NCI-H2196 (cell line): ENCODE results near the gene BACE1.
"Not testable (repeated sequence)": the region's sequence is repeated elsewhere in the genome, so short reads cannot be mapped to it uniquely, and the experiment has no call there.

ENCODE experiments used
- DNase-seq: peaks from one replicate; lab custom pipeline; 2025; ENCODE audit not compliant: unreplicated experiment; lab: John Stamatoyannopoulos, UW

BACE1 gene

DNA sequence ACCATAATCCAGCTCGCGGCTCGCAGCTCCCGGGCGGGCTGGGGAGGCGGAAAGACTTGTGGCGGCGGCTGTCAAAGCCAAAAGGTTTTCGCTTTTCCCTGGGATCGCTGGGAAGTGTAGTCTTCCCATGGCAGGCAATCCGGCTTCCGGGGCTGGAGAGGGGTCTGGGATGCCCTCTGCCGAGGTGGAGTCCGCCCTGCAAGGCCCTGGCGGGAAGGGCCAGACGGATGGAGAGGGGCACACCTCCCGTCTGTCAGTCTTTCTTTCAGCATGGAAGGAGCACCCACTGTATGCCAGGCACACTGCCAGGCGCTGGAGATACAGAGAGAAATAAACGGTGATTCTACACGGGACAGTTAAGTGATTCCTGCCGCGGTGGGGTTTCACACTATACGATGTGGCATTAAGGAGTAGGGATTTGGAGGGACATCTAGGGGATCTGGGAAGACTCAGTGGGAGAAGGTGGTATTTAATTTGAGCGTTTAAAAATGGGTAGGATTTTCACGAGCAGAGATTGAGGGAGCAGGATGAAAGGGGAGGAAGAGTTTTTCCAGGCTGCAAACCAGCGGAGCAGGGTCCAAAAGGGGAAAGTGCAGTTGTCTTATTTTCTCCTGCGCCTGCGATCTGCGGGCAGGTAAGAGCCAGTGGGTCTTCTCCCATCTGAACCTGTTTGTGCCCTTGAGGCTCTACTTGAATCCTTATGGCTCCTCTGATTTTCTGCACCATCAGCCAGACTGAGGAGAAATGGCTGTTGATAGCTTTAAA lies at the start of gene BACE1:
Gene BACE1 (minus strand): TSS at position 60 of the 765 bp plus-strand sequence. CDS start 461 bp downstream, outside the sequence.
- peak; percentile 82 for DNase-seq

DNA sequence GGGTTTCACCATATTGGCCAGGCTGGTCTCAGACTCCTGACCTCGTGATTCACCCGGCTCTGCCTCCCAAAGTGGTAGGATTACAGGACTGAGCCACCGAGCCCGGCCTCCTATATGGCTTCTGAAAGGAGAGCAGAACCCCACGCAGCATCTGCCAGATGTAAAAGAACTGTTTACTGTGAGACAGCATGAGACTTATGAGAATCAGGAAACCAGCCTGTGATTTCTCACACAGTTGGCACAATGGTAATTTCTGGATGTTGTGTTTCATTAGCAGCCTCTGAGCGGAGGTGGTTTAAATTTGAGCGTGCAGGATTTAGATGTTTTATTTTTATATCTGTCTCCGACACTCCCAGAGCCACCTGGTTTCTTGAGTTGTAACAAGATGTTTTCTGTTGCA lies 45.4 kb upstream of the BACE1 start:
- no peak for DNase-seq

DNA sequence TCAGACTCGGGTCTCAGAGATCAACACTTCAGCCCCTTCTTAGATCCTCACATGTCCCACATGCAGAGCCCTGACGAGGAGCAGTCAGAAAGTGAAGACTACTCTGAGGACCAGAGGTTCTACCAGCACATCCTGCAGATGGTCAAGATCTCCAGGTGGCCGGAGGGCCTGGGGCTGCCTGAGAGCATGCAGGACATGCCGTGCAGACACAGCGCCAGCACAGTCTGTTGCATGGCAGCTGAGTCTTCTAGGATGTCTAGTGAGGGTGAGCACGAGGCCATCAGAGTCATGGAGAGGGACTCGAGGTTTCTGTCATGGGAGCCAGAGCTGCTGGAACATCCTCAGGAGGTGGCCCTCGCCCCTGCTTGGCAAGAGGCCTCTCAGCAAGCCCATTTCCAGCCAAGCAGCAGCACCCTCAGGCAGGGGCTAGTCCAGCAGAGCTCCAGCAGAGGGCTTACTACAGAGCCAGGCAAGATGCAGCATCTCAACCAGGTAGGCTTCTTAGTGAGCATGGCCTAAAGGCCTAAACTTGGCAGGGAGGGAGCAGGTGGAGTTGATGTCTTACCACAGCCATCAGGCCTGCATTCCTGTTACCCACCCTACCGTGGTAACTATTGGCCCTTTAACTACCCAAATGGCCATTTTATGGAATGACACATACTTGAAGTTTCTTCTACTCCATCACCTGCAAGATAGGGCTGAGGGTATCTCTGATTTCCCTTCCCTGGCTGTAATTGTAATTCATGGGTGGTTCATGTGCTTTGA lies 40.3 kb upstream of the BACE1 start:
- DNase-seq = no peak

DNA sequence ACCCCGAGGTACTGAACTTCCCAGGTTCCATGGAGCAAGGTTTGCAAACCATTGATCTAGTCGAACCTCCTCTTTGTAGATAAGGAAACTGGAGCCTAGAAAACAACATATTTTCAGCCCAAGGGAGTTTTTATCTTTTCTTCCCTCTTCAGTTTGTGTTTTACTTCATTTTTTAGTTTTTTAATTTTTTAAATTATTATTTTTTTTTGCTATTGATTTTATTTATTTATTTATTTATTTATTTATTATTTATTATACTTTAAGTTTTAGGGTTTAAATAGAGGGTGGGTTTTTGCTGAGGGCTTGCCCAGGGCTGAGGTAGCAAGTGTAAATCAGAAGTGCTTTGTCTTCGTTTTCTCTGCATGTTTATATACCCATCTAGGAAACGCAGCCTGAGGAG lies 38.5 kb upstream of the BACE1 start:
- no peak for DNase-seq

DNA sequence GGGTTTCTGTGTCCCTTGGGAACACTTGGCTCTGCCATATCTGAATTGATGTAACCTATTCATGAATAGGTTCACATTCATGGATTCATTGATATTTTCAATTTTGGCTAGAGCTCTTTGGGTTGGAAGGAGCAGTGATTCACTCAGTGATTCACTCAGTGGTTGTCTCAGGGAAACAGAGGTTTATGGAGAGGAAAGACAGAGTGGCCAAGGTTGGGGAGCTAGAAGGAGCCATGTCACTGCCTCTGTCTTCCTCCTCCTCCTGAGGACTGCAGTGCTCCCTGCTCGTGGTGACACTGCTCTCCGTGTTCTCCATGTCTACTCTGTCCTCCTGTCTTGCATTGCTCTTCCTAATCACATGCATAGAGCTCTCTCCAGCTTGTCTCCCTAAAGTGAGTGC lies 29.0 kb upstream of the BACE1 start:
- DNase-seq = no peak

DNA sequence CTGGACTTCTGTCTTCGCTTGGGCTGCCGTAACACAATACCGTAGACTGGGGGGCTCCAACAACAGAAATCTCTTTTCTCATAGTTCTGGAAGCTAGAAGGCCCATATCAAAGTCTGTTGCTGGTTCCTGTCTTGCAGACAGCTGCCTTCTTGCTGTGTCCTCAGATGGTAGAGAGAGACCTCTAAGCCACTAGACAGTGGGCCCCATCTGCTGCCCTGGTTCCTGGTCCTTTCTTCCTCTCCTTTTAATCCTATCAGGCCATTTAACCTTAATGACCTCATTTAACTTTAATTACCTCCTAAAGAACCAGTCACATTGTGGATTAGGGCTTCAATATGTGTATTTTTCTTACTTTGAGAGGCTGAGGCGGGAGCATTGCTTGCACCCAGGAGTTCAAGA lies 21.0 kb upstream of the BACE1 start:
- no peak for DNase-seq

DNA sequence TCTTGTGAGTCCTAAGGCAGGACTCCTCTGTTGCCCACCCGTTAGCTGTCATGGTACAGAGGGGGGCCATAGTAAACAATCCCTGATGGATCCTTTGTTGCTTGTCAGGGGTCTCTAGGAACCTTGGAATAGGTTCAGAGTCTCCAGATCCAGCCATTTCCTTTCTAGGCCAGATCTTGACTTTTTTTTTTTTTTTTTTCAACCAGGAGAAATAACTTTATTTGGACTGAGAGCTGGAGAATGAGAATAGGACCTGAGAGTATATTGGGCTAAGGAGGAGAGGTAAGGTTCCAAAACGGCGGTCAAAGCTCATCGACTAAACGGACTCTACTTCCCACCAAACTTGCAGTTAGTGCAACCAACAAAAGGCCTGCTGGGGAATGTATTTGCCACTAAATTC lies 19.3 kb upstream of the BACE1 start:
- no peak for DNase-seq

DNA sequence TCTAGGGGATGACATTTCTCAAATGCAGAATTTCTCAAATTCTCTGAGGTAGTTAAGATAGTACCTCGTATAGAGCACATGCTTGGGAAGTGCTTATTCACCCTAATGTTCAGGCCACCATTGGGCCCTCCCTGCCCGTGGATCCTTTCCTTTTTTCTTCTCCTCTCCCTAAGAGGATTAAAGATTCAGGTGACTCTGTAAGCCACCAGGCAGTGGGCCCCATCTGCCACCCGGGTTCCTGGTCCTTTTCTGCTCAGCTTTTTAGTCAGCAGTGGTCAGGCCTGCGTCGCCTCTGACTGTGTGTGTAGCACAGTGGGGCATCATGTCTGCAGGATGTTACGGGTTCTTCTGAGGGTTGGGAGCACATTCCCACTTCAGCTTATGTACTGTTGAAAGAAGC lies 18.8 kb upstream of the BACE1 start:
- no peak for DNase-seq

DNA sequence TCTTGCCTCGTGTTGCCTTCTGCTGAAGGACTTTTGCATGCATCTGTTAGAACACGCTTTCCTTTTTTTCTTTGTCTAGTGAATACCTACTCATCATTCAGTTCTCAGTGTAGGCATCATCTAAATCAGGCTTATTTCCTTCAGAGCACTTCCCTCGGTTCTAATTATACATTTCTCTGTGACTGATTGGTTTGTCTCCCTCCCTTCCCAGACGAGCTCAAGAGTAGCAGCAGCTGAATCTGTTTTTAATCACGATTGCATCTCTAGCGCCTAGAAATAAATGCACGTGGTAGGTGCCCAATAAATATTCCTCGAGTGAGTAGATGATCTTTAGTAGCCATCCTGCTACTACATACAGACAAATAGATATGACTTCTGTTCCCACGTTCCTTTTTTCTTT lies 17.9 kb upstream of the BACE1 start:
- DNase-seq = no peak

DNA sequence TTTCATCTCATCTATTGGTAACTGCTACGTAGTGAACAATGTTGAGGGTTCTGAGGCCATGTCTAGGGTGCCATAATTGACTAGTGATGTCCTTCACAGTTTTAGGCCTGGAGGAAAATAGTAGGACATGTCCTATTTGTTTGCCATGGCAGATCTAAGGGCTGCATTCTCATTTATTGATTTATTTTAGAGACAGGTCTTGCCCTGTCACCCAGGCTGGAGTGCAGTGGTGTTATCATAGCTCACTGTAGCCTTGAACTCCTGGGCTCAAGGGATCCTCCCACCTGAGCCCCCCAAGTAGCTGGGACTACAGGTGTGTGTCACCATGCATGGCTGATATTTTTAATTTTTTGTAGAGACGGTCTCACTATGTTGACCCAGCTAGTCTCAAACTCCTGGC lies 16.8 kb upstream of the BACE1 start:
- DNase-seq = no peak

DNA sequence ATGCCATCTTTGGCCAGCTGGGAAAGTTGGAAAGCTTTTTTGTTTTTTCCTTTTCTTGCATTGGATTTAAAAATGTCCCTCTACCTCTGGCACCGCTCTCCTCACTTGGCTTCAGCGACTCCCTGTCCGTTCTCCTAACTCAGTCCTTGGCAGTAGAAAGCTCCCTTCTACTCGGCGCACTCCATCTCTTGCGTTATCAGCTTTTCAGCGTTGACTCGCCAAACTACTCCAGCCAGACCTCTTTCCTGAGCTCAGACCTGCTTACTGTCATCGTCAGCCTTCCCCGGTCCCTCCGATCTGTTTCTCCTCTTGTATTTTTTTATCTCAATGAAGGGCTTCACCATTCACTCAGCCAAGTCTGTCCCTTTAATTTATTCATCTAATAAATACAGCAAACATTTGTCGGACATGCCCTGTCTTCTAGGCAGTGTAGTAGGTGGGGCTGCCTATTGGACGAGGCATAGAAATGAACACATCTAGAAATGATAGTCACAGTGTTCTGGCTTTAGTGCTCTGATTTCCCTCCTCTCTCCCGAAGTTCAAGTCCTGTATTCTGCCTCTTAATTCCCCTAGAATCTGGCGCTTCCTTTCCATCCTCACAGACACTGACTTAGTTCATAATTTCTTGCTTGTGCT lies 12.4 kb upstream of the BACE1 start:
- no peak for DNase-seq

DNA sequence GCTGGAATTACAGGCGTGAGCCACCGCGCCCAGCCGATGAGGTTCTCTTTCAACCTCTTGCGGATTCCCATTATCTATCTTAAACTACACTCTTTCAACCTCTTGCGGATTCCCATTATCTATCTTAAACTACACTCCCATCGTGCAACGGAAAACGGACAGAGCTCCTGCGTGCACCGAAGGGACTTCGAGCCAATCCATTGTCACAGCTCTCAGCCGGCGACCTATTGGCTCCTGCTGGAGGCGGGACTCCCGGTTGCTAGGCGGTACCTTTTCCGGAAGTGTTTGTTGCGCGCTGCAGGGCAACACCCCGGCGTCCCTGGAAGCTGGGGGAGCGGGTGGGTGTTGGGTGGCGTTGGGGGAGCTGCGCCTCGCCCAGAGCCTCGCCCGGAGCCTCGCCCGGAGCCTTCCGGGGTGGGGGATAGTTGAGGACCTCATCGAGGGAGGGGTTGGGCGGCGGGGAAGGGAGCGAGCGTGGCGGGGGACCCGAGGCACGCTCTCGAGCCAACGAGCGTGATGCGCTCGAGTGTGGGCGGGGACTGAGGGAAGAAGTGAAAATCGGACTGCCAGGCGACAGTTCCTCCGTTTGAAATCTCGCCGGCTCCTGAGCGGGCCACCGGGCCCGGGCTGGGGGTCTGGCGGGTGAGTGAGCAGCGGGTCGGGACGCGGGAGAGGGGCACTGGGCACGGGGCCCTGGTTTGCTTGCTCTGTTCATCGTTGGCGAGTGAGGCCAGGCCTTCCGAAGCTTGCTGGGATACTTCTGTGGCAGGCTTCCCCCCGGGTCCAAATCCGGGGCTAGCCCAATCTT lies 11.7 kb upstream of the BACE1 start, which contains the start of gene CEP164:
Gene CEP164 (plus strand): TSS at position 288 of the 808 bp plus-strand sequence. CDS start 10,733 bp downstream, outside the sequence.
- DNase-seq = peak; percentile 95

DNA sequence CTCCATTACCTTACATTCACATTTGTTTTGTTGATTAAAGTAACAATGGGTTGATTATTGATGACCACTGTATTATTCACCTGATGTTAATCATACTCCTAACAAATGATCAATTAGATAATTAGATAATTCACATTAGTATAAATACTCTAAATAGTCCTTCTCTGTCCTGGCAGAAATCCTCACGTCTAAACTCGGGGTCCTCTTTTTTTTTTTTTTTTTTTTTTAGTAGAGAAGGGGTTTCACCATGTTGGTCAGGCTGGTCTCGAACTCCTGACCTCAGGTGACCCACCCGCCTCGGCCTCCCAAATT lies 11.2 kb upstream of the BACE1 start:
- not testable (repeated sequence) for DNase-seq

DNA sequence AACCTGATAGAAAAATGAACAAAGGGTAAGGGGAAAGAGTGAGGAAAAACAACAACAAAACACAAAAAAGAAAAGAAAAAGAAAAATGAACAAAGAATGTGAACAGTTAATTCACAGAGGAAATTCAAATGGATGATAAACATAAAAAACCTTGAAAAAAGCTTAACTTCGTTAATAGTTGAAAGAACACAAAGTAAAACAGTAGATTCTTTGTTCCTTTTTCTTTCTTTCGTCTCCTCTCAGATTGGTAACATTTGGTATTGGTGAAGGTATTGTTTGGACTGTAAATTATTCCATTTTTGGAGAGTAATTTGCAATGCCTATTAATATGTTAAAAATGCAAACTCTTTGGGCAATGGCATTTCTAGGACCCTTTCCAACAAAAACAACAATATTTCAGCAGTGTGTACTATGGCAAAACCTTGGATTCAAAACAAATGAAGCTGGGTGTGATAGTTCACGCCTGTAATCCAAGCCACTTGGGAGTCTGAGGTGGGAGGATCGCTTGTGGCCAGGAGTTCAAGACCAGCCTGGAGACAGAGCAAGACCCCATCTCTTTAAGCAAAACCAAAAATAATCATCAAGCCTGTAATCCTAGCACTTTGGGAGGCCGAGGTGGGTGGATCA lies 3.3 kb upstream of the BACE1 start:
- DNase-seq = no peak

DNA sequence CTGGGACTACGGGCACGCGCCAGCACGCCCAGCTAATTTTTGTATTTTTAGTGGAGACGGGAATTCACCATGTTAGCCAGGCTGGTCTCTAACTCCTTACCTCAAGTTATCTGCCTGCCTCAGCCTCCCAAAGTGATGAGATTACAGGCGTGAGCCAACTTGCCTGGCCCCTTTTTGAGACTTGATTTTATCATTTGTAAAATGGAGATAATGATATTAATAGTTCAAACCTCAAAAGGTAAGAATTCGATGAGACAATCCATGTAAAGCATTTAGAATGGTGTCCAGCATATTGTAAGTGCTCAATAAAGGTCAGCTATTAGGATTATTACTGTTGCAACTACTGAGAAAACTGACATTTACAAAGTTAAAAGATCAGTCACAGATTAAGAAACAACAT lies 2.7 kb upstream of the BACE1 start:
- no peak for DNase-seq

DNA sequence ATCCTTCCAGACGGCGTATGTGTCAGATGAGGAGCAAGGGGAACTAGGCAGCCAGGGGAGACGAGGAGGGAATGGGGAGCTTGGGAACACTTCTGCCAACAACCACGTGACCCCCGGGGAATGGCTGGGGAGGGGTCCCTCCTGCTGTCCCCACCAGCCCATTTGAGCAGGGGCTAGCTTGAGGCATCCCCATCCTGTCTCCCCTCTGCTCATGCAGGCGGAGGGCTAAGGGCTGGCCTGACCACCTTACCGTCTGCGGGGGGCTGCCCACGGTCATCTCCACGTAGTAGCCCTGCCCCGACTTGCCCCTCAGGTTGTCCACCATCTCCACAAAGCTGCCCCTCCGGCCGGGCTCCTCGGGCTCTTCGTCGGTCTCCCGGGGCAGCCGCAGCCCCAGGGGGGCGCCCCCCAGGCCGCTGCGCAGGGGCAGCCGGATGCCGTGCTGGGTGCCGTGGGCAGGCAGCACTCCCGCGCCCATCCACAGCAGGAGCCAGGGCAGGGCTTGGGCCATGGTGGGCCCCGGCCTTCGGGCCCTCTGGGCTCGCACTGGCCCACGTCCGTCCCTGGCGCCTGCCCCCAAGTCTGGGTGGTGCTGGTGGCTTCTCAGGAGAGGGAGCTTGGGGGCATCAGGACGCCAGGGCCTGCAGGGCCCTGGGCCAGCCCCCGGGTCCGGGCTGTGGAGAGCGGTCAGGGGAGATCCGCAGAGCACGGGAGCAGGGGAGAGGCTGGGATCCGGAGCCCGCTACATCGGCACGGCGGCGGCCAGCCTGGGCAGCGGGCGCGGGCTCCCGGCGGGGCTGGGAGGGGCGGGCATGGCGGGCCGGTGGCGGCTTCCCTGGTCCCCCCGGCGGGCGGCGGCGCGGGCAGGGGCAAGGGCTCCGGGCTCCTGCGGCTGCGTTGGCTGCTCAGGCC lies 515 bp downstream of the BACE1 start:
- DNase-seq = no peak

DNA sequence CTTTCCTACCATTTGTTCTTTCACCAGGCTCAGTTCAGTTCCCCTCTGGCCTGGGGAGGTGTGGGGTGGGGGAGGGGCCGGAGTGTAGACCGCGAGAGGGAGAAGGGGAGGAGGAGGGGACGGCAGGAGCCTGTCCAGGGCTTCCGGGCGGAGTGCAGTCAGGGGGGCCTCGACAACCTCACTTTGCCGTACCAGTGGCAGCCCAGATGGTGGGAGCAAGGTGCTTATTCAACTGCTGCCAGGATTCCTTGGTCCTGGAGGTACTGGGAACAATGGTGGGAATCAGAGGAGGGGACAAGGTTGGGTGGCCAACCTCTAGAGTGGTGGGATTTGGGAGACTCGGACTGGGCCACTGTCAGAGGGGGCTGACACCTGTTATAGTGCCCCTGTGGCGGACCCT lies 1.2 kb downstream of the BACE1 start:
- no peak for DNase-seq

DNA sequence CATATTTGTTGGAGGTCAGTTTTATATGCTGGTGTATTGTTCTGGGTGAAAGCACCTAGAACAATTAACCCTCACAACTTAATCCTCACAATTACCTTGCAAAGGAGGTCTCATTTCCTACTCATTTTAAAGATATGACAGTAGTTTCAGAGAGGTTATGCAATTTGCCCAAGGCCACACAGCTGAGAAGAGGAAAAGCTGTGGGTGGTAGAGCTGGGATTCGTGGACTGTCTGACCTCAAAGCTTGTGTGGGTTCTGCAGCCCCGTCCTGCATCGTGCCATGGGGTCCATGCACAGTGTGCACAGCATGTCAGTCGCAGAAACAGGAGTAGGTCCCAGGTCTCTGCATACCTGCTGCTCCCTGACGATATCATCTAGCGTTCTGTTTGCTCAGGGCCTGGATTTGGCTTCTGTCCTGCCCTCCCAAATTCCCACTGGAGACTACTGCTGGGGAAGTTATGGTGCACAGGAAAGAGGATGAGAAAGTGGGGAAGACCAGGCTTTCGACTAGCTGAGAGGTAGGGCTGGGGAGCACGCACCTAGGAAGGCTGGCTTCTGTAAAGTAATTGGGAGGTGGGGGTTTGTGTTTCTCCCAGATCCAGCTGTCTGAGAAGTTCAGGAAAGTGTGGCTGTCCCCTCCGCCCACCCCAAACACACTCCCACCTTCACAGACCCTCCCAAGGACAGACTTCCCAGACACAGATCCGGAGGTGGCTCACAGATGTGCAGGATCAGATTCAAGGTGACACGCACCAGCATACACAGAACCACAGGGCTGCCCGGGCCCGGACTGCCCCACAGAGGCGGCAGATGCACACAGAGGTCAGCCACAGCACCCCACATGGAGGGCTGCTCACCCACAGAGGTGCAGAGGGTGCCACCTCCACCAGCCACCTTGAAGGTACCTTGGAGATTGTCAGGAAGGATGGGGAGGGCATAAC lies 2.0 kb downstream of the BACE1 start:
- no peak for DNase-seq

DNA sequence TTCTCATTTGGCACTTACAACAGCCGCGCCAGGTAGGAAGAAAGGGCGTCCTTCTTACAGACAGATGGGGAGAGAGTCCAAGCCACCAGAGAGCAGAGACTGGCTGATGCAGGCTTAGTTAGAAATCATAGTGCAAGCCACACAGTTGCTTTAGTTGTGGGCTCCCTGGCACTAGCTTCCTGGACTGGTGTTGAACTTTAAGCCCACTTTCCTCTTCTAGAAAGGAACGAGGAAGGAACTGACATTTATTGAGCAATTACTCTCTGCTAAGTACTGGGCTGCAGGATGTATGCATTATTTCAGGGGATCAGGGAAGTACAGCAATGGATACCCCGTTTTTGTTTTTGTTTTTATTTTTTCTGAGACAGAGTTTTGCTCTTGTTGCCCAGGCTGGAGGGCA lies 3.0 kb downstream of the BACE1 start:
- no peak for DNase-seq
